DND-41 (cell line): ENCODE results near the gene M6PR.

Source experiments
- ATAC-seq: fragments of 200-7000 bp; cut with Tn5 transposase; 3 replicates; pipeline ENCODE4 v1.9.1; 2021; ENCODE audit warnings: low read depth; ENCODE audit not compliant: insufficient read depth
- DNase-seq: peaks from one replicate; pipeline ENCODE4 v3.0.0-alpha.2; 2020
- H2AFZ ChIP-seq: 2 replicates; pipeline ENCODE4 v1.6.0; 2012; ENCODE audit warnings: low read depth, low read length
- H3K27ac ChIP-seq: 2 replicates; pipeline ENCODE4 v1.5.1; 2012; ENCODE audit warnings: low read length, inconsistent platforms
- H3K27me3 ChIP-seq: fragments of 200-600 bp; sonication (generic); 2 replicates; pipeline ENCODE4 v1.6.0; 2012; ENCODE audit warnings: low read length, mild to moderate bottlenecking, inconsistent platforms; ENCODE audit not compliant: insufficient read depth, poor library complexity
- H3K36me3 ChIP-seq: 2 replicates; pipeline ENCODE4 v1.5.1; 2012; ENCODE audit warnings: low read length, inconsistent platforms; ENCODE audit not compliant: insufficient read depth
- H3K4me1 ChIP-seq: 2 replicates; pipeline ENCODE4 v1.5.1; 2012; ENCODE audit warnings: mild to moderate bottlenecking, low read length; ENCODE audit not compliant: insufficient read depth
- H3K4me2 ChIP-seq: 2 replicates; pipeline ENCODE4 v1.6.0; 2012; ENCODE audit warnings: mild to moderate bottlenecking, moderate library complexity, low read length, inconsistent platforms; ENCODE audit not compliant: insufficient read depth
- H3K4me3 ChIP-seq, 2 experiments: fragments of 200-600 bp in 1 of 2; shearing (Covaris generic) in 1 of 2; 2 replicates each; pipeline ENCODE4 v1.5.1; 2012 to 2016; ENCODE audit warnings: inconsistent platforms in 2 of 2, low read length in 2 of 2, mild to moderate bottlenecking in 2 of 2, low read depth in 1 of 2, moderate library complexity in 1 of 2
- H3K79me2 ChIP-seq: 2 replicates; pipeline ENCODE4 v1.6.0; 2012; ENCODE audit warnings: low read length, inconsistent platforms; ENCODE audit not compliant: insufficient read depth
- H3K9ac ChIP-seq: 2 replicates; pipeline ENCODE4 v1.6.0; 2012; ENCODE audit warnings: low read depth, mild to moderate bottlenecking, inconsistent platforms, low read length, moderate library complexity
- H3K9me3 ChIP-seq: 2 replicates; pipeline ENCODE4 v1.5.1; 2012; ENCODE audit warnings: low read length, moderate library complexity, mild to moderate bottlenecking, inconsistent platforms; ENCODE audit not compliant: insufficient read depth, severe bottlenecking
- H4K20me1 ChIP-seq: 2 replicates; pipeline ENCODE4 v1.6.0; 2012; ENCODE audit warnings: low read length; ENCODE audit not compliant: insufficient read depth
- CTCF ChIP-seq: IDR thresholded peaks from 2 replicates; pipeline ENCODE4 v1.5.1; 2012; ENCODE audit warnings: borderline replicate concordance, low read length, moderate library complexity, mild to moderate bottlenecking; ENCODE audit not compliant: poor library complexity, severe bottlenecking; ENCODE audit errors: extremely low read depth
- EZH2 ChIP-seq: IDR thresholded peaks from 3 replicates; pipeline ENCODE4 v1.6.1; 2012; ENCODE audit warnings: borderline replicate concordance, low read depth, mild to moderate bottlenecking, moderate library complexity, low read length, inconsistent platforms; ENCODE audit not compliant: severe bottlenecking

The M6PR gene

GRCh38 chr12:8917751-8918150 is 31.7 kb downstream of the M6PR start:
- Histone ChIP-seq H3K4me2 (no peak overlapping the region), H2AFZ (no peak overlapping the region), H3K79me2 (peaks cover 21% of the 10 kb centered on the region), H3K27ac (no peak overlapping the region), H3K4me1 (peaks cover 34% of the 10 kb centered on the region), H3K36me3 (peaks cover 34% of the 10 kb centered on the region), H4K20me1 (no peaks in the 10 kb centered on the region), H3K27me3 (no peaks in the 10 kb centered on the region), H3K9me3 (no peaks in the 10 kb centered on the region), H3K9ac (no peak overlapping the region), H3K4me3 (no peak overlapping the region)
- TF ChIP-seq EZH2 (no peak), CTCF (no peak)
- ATAC-seq: no peak
- no peak for DNase-seq

GRCh38 chr12:8917031-8917430 is 32.4 kb downstream of the M6PR start:
- H4K20me1 ChIP-seq: no peaks in the 10 kb centered on the region
- TF ChIP-seq CTCF (no peak), EZH2 (no peak)
- DNase-seq (no peak), ATAC-seq (no peak)
- no peak overlapping the region for H3K27ac ChIP-seq
- H3K4me1 ChIP-seq: peaks cover 34% of the 10 kb centered on the region
- H2AFZ ChIP-seq: no peak overlapping the region
- no peaks in the 10 kb centered on the region for H3K9me3 ChIP-seq
- no peak overlapping the region for H3K4me3 ChIP-seq
- H3K4me2 ChIP-seq: peak overlapping the region; percentile 81; the same call in 1 of the 2 replicates
- H3K36me3 ChIP-seq: peaks cover 27% of the 10 kb centered on the region; the same call in 1 of the 2 replicates
- H3K79me2 ChIP-seq: peaks cover 21% of the 10 kb centered on the region
- H3K27me3 ChIP-seq: no peaks in the 10 kb centered on the region
- H3K9ac ChIP-seq: no peak overlapping the region; the same call in 1 of the 2 replicates

GRCh38 chr12:8916154-8916553 is 33.3 kb downstream of the M6PR start:
- TF ChIP-seq EZH2 (no peak), CTCF (no peak)
- peak overlapping the region; percentile 56; the same call in 1 of the 2 replicates for H3K9ac ChIP-seq

More at GRCh38 chr12:8916154-8916553, 33.3 kb downstream of the M6PR start:
- Histone ChIP-seq H3K4me3 (peak overlapping the region in 1 of 2 experiments; percentile 82; a peak in 2 of 4 replicates), H3K4me1 (peaks cover 34% of the 10 kb centered on the region), H3K27me3 (no peaks in the 10 kb centered on the region), H3K9me3 (no peaks in the 10 kb centered on the region), H3K36me3 (peaks cover 20% of the 10 kb centered on the region; the same call in 1 of the 2 replicates), H3K4me2 (peak overlapping the region; percentile 81), H3K79me2 (peaks cover 21% of the 10 kb centered on the region), H3K27ac (no peak overlapping the region), H4K20me1 (no peaks in the 10 kb centered on the region), H2AFZ (no peak overlapping the region)
- ATAC-seq (no peak), DNase-seq (no peak)
